Endothelial cell of umbilical vein (primary cell): ENCODE measurements around the gene TAS2R30.

Experiments
- POLR2A ChIP-seq: IDR thresholded peaks from 2 replicates; pipeline ENCODE4 v1.6.1; 2012; ENCODE audit warnings: low read depth, mild to moderate bottlenecking, control low read depth, low read length
- TF ChIP-seq, protein P1 (sequence below), 2 donors: IDR thresholded peaks; 1 replicate in 1 of 2; 2 replicates in 1 of 2; pipeline ENCODE4 v1.5.1; 2011; ENCODE audit warnings: low read length in 2 of 2, mild to moderate bottlenecking in 2 of 2, moderate library complexity in 2 of 2, control low read depth in 1 of 2, inconsistent platforms in 1 of 2, low read depth in 1 of 2; ENCODE audit not compliant: insufficient read depth in 1 of 2; ENCODE audit errors: extremely low read depth in 1 of 2

DNA sequence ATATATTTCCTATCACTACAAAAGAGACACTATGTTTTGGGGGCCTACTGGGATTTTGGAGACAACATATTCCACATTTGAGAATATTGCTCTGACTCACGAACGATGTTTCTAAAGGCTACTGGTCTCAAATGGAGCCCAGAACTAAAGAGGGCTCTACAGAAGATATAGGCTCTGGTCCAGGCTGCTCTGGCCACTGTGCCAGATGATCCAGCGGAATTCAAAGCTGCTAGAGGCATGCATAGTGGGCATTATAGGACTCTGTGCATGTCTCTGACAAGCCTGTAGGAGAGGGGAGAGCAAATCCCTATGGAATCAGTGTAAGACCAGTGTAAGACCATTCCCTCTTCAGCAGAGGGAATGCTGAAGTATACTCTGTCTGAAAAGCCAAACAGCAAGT, 4.1 kb downstream of the TAS2R30 start:
- TF ChIP-seq, protein P1, sequence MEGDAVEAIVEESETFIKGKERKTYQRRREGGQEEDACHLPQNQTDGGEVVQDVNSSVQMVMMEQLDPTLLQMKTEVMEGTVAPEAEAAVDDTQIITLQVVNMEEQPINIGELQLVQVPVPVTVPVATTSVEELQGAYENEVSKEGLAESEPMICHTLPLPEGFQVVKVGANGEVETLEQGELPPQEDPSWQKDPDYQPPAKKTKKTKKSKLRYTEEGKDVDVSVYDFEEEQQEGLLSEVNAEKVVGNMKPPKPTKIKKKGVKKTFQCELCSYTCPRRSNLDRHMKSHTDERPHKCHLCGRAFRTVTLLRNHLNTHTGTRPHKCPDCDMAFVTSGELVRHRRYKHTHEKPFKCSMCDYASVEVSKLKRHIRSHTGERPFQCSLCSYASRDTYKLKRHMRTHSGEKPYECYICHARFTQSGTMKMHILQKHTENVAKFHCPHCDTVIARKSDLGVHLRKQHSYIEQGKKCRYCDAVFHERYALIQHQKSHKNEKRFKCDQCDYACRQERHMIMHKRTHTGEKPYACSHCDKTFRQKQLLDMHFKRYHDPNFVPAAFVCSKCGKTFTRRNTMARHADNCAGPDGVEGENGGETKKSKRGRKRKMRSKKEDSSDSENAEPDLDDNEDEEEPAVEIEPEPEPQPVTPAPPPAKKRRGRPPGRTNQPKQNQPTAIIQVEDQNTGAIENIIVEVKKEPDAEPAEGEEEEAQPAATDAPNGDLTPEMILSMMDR (IDR thresholded peaks at IDR 0.05; ENCODE audit: extremely low read depth in 1 of 2, insufficient read depth in 1 of 2, low read depth in 1 of 2, low read length in 2 of 2) = no peak
- no peak for TF ChIP-seq POLR2A
